Coronary artery (tissue), 2 donors: ENCODE results near the gene LCE1F.

Source experiments
- DNase-seq: peaks from one replicate; pipeline ENCODE4 v3.0.0-alpha.2; 2017; ENCODE audit warnings: low spot score
- H3K27ac ChIP-seq, 2 donors: fragments of 200-600 bp; sonication (generic); one replicate each; pipeline ENCODE4 v1.5.1; 2016 to 2019
- H3K4me3 ChIP-seq: fragments of 200-600 bp; sonication (generic); 2 replicates; pipeline ENCODE4 v1.5.1; 2016; ENCODE audit warnings: mild to moderate bottlenecking, moderate library complexity
- TF ChIP-seq, protein P1 (sequence below): fragments of 200-600 bp; sonication (generic); IDR thresholded peaks from one replicate; pipeline ENCODE4 v1.5.1; 2019; ENCODE audit warnings: antibody characterized with exemption

LCE1F gene

DNA sequence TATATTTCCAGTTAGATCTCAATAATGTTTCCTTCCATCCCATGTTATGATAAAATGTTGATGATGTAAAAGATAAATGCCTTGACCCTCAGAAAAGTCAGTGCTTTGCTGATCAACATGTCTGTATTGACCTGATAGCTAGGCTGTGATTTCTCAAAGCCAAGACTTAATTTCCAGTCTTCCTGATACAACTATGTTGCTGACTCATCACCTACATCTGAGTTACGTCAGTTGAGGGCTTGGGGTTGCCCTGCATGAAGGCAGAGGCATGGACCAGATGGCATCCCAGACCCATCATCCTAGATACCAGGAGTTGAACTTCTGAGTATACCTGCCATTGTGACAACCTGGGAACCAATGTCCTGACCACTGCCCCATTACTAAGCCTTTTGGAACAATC lies 26.4 kb downstream of the LCE1F start:
- Histone ChIP-seq H3K4me3 (no peak overlapping the region), H3K27ac (no peak overlapping the region)
- TF ChIP-seq, protein P1, sequence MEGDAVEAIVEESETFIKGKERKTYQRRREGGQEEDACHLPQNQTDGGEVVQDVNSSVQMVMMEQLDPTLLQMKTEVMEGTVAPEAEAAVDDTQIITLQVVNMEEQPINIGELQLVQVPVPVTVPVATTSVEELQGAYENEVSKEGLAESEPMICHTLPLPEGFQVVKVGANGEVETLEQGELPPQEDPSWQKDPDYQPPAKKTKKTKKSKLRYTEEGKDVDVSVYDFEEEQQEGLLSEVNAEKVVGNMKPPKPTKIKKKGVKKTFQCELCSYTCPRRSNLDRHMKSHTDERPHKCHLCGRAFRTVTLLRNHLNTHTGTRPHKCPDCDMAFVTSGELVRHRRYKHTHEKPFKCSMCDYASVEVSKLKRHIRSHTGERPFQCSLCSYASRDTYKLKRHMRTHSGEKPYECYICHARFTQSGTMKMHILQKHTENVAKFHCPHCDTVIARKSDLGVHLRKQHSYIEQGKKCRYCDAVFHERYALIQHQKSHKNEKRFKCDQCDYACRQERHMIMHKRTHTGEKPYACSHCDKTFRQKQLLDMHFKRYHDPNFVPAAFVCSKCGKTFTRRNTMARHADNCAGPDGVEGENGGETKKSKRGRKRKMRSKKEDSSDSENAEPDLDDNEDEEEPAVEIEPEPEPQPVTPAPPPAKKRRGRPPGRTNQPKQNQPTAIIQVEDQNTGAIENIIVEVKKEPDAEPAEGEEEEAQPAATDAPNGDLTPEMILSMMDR = no peak
- DNase-seq = no peak

DNA sequence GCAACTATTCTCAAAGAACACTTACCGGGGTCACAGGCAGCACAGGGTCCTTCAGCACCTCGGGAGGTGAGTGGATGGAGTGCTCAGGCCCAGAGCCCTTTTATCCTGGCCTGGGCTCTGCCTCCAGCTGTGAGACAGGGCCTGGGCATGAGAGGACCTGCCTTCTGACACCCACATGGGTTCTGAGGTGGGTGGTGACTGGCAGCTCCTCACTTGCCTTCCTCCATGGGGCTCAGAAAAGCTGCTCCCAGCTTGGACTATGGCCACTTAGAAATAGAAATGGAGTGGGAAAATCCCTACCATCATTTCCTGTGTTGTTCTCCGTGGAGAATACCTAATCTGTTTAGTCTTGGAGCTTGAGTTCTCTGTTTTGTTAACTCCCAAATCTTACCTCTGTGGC lies 31.6 kb downstream of the LCE1F start, which contains the start of gene LCE1C:
TSS of gene LCE1C (minus strand) at position 76 of the 400 bp plus-strand sequence. CDS start 1,173 bp downstream, outside the sequence.
- Histone ChIP-seq H3K4me3 (no peak within 1 kb of the TSS), H3K27ac (no peak within 1 kb of the TSS)
- TF ChIP-seq, protein P1 = no peak
- no peak for DNase-seq

DNA sequence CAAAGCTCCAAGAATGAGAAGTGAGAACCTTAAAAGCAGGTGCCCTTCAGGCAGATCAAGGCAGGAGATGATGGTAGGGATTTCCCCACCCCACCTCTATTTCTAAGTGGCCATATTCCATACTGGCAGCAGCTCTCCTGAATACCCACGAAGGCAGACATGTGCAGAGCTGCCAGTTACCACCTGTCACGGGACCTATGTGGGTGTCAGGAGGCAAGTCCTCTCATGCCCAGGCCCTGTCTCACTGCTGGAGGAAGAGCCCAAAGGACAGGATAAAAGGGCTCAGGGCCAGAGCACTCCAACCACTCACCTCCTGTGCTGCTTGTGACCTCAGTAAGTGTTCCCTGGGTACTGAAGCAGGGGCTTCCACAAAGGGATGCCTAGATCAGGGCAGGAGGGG lies 36.1 kb downstream of the LCE1F start:
- no peak overlapping the region for H3K4me3 ChIP-seq
- DNase-seq = no peak
- no peak overlapping the region for H3K27ac ChIP-seq
- TF ChIP-seq, protein P1 = no peak

DNA sequence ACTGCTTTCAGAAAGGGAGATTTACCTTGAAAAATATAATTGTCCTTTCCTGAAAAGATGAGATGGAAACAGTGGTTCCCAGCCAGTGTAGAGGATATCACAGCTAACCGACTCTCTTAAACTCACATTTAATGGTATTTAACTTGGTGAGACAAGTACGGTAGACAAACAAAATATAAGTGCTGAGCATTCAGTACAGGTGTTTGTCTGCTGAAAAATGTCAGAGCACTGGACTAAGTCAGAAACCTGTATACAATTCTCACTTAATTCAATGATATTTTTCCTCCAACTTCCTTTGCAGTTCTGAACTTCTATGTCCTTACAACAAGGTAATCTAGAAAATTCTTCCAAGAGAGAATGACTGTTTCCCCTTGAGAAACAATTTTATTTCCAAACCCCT lies 36.7 kb downstream of the LCE1F start, which contains the start of gene LCE1B:
TSS of gene LCE1B (plus strand) at position 301 of the 400 bp plus-strand sequence. CDS start 476 bp downstream, outside the sequence.
- H3K27ac ChIP-seq = no peak within 1 kb of the TSS
- no peak for DNase-seq
- no peak within 1 kb of the TSS for H3K4me3 ChIP-seq
- TF ChIP-seq, protein P1 = no peak

DNA sequence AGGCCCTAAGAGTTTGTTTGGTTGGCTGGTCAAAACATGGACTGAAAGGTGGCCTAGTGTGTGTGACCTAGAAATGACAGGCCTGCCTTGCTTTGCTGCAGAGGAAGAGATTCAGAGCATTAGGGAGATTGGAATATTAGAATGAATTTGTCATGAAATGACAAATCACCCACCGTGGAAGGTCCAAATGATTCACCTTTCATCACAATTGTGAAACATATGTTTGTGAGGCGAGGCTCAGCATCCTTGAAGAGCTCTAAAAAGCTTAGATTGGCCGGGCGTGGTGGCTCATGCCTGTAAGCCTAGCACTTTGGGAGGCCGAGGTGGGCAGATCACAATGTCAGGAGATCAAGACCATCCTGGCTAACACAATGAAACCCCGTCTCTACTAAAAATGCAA lies 42.4 kb downstream of the LCE1F start:
- TF ChIP-seq, protein P1 = no peak
- no peak for DNase-seq

DNA sequence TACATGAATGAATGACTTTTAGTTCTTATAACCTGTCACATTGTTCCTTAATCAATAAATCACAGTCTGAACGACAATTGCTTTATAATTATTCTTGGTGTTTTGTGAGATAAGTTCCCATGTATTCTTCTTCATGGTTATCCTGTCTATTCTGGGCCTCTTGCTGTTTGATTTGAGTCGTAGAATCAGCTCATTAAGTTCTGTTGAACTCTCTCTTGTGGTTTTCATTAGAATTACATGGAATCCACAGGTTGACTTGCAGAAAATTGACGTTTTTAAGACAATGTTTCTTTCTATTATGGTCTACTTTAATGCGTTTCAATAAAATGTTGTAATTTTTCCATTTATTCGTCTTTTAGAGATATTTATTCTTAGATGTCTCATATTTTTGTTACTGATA lies 48.4 kb downstream of the LCE1F start:
- Histone ChIP-seq H3K4me3 (no peak overlapping the region), H3K27ac (no peak overlapping the region)
- no peak for DNase-seq
- TF ChIP-seq, protein P1 = no peak

More for the DNA sequence above, 42.4 kb downstream of the LCE1F start:
- no peak overlapping the region for H3K27ac ChIP-seq
- no peak overlapping the region for H3K4me3 ChIP-seq

DNA sequence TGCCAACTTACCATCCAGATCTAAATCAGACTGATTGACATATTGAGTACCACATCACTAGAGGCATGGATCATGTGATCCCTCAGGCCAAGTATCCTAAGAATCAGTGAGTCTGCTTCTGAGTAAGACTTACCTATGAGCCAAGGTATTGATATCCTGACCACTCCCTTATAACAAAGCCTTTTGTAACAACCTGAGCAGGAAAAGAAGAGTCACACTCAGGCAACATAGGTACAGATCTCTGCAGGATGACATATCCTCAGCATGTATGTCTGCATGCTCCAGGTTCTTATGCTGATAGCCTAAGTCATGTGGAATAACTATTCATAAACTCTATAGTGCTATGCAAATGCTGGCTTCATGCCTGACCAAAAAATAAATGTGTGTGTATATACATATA lies 50.0 kb downstream of the LCE1F start:
- no peak overlapping the region for H3K4me3 ChIP-seq
- TF ChIP-seq, protein P1 = no peak
- no peak for DNase-seq
- no peak overlapping the region for H3K27ac ChIP-seq
